GM21576 (cell line): ENCODE data around the gene PRXL2B.

Experiments used
- ATAC-seq: cut with Tn5 transposase; IDR thresholded peaks from one replicate; pipeline ENCODE4 v1.9.1; 2021; ENCODE audit warnings: mild to moderate bottlenecking, moderate library complexity; ENCODE audit not compliant: unreplicated experiment

Gene PRXL2B

GRCh38 chr1:2596530-2597333 lies 10.2 kb downstream of the PRXL2B start:
- no peak for ATAC-seq

DNA sequence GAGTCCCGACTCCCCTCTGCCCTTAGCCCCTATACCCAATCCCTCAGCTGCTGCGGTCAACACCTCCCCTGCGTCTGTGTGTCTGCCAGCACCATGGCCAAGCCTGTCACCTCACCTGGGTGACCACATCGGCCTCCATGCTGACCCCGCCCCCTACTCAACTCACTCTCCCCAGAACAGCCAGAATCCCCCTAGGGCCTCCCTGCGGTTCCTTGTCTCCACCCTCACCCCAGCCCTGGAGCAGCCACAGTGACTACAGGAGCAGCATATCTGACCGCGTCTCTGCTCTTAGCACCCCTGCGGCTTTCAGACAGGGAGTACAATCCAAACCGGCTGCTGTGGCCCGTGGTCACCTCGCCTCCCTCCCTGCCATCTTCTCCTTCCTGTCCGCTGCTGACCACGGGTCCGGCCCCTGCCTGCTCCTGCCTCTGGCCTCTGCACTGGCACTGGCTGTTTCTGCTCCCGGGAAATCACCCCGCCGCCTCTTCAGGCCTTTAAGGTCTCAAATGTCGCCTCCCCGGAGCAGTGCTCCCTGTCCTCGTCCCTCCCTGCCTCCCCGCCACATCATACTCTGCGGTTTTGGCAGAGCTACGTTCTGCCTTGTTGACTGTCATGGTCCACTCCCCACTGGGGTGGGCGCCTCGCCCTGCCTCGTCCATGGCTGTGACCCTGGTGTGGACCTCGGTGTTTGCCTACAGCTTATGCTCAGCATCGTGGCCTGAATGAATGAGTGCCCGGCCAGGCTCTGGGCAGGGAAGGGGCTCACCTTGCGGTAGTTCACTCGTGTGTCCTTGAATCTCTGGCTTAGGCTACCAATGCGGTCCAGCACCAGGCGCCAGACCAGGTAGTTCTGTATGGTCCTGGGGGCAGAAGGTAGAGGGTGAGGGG lies 11.1 kb downstream of the PRXL2B start:
- no peak for ATAC-seq

DNA sequence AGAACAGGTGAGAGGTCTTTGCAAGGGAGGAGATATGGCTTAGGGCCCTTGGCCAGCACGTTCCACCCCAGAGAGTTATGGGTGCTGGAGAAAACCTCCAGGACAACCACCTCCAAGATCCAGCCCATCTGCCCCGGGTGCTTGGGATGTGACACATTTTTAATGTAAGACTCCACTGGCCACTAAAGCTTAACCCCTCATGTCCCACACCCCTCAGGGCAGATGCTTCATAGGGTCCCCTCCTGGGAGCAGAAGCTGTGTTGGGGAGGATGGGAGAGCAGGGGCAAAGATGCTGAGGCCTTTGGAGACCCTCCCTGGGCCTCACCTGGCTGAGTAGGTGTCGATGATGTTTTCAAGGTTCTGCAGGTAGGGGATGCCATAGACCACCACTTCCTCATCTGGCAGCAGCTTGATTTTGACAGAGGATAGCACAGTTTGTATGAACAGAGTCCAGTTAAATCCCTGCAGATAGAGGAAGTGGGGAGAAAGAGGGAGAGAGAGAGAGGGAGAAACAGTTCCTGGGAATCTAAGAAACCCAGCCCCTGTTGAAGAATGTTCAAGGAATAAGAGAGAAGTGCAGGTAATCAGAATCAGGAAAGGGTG lies 11.9 kb downstream of the PRXL2B start:
- no peak for ATAC-seq

GRCh38 chr1:2601721-2602303 lies 15.2 kb downstream of the PRXL2B start:
- ATAC-seq: no peak

DNA sequence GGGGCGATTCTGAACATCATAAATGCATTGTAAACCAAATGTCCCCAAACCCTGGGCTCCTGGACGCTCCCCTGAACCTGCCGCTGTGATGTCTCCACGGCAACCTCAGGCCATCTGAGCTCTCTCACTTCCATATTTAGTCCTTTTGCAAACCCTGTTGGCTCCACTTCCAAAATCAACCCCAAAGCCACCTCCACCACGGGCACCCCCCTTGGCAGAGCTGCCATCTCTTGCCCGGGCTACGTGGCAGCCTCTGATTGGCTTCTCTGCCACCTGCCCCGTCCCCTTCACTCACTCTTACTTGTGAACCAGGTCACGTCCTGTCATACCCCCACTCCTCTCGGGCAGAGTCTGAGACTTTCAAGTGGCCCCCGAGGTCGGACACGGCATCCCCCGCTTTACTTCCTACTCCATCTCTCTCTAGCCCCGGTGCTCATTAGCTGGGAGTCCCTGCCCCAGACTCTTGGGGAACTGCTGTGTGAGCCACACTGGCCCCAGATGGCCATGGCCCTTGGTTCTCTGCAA lies 15.8 kb downstream of the PRXL2B start:
- ATAC-seq: no peak

GRCh38 chr1:2602866-2603520 lies 16.4 kb downstream of the PRXL2B start:
- no peak for ATAC-seq

- ATAC-seq: no peak
Measured at GRCh38 chr1:2603521-2604155, 17.1 kb downstream of the PRXL2B start.

DNA sequence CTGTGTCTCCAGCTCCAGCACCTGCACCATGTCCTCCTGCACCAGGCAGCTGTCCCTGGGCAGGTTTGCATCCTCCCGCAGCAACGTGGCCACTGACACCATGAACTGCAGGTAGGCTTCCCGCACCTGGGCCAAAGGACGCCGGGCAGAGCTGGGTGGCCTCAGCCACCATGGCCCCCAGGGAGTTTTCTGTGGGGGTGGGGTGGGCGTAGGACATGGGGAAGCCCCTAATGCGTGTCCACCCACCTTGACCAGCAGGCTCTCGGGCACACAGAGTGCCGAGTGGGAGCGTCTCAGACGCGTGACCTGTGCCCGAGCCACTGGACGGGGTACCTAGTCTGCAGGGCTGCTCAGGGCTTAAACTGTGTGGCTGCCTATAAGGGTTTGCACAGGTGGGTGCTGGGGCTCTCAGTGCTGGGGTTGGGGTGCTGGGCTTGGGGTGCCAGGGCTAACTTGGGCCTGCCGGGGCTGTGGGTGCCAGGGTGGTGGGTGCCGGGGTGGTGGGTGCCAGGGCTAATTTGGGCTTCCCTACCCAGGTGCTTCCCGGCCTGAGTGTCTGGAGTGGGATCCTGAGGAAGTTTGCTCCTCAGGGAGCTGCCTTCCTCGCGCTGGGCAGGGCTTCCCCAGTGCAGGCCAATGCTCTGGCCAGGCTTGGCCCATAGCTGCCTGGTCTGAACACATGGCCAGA lies 17.7 kb downstream of the PRXL2B start:
- no peak for ATAC-seq

- ATAC-seq: no peak
Measured at GRCh38 chr1:2604844-2605508, 18.4 kb downstream of the PRXL2B start.

DNA sequence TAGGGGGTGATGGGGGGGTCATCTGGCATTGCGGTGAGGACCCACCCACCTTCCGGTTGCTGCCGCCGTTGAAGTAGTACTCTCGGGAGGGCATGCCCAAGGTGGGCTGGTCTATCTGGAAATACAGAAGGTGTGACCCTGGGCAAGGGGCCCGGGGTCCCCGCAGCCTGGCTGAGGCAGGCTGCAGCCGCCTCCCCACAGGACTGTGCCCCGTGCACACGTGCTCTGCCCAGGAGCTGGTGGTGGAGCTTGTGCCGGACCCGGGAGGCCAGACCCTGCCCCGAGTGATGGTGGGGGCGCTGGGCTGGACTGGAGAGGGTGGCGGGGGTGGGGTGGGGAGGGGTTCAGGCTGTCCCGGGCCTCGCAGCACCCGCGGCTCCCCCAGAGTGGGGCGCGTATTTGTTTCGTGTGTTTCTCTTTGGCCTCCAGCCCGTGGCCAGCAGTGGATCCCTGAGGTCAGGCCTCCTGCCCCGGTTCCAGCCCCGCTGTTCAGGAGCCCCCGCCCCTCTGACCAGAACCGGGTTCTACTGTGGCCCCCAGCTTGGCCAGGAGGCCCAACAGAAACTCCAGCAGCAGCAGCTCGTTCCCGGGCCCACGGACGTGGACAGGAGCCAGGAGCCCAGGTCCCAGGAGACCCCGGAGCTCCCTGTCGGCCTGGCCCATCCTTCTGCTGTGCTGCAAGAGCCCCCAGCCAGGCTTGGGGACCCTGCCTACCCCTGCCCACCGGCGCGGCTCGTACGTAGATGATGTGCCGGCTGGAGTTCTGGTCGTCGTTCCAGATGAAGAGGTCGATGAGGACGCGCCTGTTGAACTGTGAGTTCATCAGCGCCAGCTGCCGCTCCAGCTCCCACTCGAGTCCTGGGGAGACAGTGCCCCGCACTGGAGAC lies 19.2 kb downstream of the PRXL2B start:
- no peak for ATAC-seq

DNA sequence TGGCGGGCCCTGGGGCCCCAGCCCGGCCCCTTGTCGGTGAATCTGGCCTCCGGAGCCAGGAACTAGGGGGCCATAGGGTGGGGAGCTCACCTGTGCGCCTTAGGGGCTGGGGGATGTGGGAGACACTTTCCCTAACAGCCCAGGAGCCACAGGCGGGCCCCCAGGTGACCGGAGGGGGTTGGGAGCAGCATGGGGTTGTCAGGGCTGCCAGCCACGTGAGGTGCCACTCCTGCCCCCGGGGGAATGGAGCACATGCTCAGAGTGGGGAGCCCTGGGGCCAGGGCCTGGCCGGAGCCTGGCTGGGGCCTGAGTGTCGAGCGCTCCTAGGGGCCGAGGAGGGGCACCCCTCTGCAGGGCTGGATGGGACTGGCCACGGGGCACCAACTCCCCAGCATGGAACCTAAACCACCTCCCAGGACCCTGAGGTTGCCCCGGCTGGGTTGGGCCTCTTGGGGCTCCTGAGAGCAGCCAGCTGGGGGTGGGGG lies 19.9 kb downstream of the PRXL2B start:
- ATAC-seq: no peak

DNA sequence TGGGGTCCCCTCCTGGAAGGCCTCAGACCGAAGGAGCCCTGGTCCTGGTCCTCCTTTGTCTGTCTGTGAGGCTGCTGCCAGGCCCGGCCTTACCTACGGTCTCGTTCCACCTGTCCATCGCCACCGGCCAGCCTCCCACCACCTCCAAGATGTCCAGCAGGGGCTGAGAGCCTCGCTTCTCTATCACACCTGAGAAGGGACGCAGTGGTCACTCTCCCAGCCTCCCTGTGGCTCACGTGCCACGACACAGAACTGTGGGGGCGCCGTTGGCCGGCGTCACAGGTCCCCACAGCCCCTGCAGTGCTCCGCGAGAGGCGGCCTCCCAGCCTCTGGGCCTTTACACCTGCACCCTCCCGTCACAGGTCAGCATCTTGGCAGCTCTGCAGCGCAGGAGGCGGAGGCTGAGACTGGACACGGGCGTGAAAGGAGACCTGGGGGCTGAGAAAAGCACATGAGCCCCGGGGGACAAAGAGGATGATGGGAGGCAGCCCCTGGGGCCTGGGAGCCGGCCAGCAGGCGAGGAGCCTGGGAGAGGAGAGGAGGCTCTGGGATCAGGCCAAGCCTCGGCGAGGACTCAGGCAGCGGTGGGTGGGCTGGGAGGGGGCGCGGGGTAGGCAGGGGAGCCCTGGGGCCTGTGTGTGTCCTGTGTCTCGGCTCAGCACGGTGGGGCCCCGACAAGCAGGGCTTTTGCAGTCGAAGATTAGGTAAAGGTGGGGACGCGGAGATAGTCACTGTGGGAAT lies 20.5 kb downstream of the PRXL2B start:
- no peak for ATAC-seq

DNA sequence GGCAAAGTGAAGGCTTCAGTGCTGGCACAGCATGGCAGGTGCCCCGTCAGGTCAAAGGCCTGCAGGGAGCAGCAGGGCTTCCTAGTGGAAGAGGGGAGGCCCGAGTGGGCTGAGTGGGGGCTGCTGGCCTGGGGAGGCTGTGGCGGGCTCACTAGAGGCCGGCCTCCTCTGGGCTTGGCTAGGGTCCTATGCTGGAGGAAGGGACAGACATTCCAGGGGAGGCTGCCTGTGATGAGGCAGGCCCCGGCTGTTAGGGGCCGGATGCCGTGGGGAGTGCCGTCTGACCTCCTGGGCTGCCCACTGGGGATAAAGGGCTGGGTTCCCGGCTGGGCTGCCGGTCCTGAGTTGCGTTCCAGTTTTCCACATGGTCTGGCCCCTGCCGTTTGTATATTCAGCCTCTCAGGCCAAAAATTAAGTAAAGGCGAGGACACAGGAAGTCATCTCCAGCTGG lies 21.1 kb downstream of the PRXL2B start:
- ATAC-seq: no peak

DNA sequence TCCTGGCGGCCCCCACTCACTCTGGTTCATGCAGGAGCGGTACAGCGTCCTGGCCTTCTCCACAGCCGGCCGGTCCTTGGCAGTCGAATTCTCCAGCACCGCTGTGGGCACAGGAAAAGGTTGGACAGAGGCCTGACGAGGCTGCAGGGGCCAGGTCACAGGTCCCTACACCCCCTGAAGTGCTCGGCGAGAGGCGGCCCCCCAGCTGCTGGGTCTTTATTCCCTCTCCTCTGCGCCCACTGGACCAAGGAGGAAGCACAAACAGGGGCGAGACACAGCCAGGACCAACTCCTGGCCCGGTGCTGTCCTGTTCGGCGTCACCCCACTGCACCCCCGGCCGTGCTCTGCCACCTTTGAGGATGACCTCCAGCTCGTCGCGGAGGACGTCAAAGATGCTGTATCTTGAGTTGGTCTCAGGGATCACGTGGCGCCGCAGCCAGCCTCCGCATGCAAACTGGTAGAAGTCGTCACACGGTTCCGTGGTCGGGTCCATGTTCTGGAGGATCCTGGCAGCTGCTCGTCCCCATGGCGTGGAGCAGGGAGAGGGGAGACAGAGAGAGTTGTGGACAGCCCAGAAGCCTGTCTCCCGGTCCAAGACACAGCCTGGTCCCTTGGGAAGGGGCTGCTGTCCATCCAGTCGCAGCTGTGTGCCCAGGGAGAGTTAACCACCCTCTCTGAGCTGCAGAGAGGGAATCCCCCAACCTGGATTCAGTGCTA lies 22.9 kb downstream of the PRXL2B start:
- no peak for ATAC-seq

DNA sequence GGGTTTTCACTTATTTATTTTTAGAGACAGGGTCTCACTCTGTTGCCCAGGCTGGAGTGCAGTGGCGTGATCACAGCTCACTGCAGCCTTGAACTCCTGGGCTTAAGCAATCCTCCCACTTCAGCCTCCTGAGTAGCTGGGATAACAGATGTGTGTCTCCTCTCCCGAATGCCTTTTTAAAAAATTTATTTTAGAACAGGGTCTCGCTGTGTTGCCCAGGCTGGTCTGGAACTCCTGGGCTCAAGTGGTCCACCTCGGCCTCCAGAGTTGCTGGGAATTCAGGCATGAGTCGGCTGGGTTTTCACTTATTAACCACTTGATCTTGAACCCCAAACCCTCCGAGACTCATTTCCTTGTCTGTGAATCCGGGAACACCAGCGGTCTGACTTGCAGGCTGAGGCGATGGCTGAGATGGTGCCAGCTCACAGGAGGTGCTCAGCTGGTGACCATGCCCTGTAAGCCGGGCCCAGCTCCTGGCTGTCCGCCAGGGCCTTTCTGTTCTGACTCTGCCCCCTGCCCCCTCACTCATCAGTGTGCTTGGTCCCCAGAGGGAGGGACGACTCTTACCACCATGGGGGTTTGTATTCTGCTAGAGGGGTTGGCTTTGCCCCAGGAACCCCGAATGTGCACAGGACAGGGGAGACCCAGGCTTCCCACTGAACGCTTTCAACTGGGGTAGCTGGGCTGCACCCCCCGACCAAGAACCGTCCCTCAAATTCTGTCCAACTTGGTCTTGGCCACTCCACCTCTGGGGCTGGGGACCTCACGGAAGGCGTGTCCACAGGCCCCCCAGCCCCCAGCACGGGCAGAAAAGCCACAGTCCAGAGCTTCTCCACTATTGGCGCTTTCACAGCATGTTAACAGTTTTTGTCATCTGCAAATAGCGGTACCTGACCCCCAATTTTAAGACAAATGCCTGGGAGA lies 23.7 kb downstream of the PRXL2B start:
- ATAC-seq: no peak
